Transverse colon (tissue), 4 donors: Measurements from ENCODE around the gene GLB1L2. TPM values are rescaled to one million over a fixed set of nuclear protein-coding genes. Genes with fewer than 3 reads are reported as not detected.

Source experiments
- DNase-seq: peaks from one replicate; pipeline ENCODE4 v3.0.0-alpha.2; 2019
- H3K27ac ChIP-seq, 4 donors: fragments of 200-600 bp; sonication (generic); 2 replicates each; pipeline ENCODE4 v1.5.1; 2016 to 2018; ENCODE audit warnings: inconsistent platforms in 4 of 4
- H3K27me3 ChIP-seq: fragments of 200-600 bp; sonication (generic); 2 replicates; pipeline ENCODE4 v1.5.1; 2017; ENCODE audit warnings: inconsistent platforms
- H3K36me3 ChIP-seq, 4 donors: fragments of 200-600 bp; sonication (generic); 2 replicates each; pipeline ENCODE4 v1.5.1; 2017 to 2019; ENCODE audit warnings: inconsistent platforms in 4 of 4
- H3K4me1 ChIP-seq, 4 donors: fragments of 200-600 bp; sonication (generic); 2 replicates each; pipeline ENCODE4 v1.5.1; 2017 to 2020; ENCODE audit warnings: inconsistent platforms in 4 of 4
- H3K4me3 ChIP-seq, 4 donors: fragments of 200-600 bp; sonication (generic); 1 replicate in 1 of 4; 2 replicates in 3 of 4; pipeline versions ENCODE4 v1.5.1 to v1.6.1; 2017 to 2019; ENCODE audit warnings: inconsistent platforms in 4 of 4
- H3K9me3 ChIP-seq, 2 donors: fragments of 200-600 bp; sonication (generic); 2 replicates each; pipeline ENCODE4 v1.5.1; 2017 to 2019; ENCODE audit warnings: inconsistent platforms in 2 of 2
- EP300 ChIP-seq: sonication (generic); formaldehyde crosslinking; IDR thresholded peaks from one replicate; pipeline ENCODE4 v1.6.1; 2017; ENCODE audit warnings: antibody characterized with exemption, low read depth
- POLR2A ChIP-seq: fragments of 450-650 bp; IDR thresholded peaks from one replicate; pipeline ENCODE4 v1.6.1; 2016; ENCODE audit warnings: antibody characterized with exemption, mild to moderate bottlenecking, moderate library complexity
- POLR2AphosphoS5 ChIP-seq, 3 donors: sonication (generic); formaldehyde crosslinking; IDR thresholded peaks; one replicate each; pipeline ENCODE4 v1.6.1; 2016; ENCODE audit warnings: antibody characterized with exemption in 3 of 3
- WGBS, 2 donors: methylation state at CpG; one replicate each; pipeline ENCODE4 v1.1.5; 2018; ENCODE audit warnings: low coverage in 1 of 2; 5-methylcytosine and 5-hydroxymethylcytosine counted together
- in situ Hi-C, 4 donors: fragments of 200-750 bp; cut with MboI; loops; one replicate each; pipeline versions ENCODE4 v1.15.0 to v1.15.1; 2017; ENCODE audit warnings: low sequenced_read_pairs in 3 of 4, low pct_ligation_motif_present in 1 of 4, low pct_unique_long_range_greater_than_20kb in 1 of 4
- intact Hi-C: fragments of 100-400 bp; cut with DNase I; formaldehyde crosslinking; loops from one replicate; pipeline ENCODE4 v1.15.1; 2023; ENCODE audit warnings: low total_unique reads
- total RNA-seq, 4 donors: library from RNA; depleted of rRNA; stranded (reverse); fragments of >200 nt; gene quantifications; one replicate each; pipeline ENCODE4 v1.1.0, GENCODE V29; 2016
- TF ChIP-seq, protein P1 (sequence below), 5 experiments: fragments of 200-600 bp in 3 of 5; fragments of 450-650 bp in 2 of 5; sonication (generic) in 3 of 5; IDR thresholded peaks; 1 replicate in 2 of 5; 2 replicates in 3 of 5; pipeline ENCODE4 v1.5.1; 2016 to 2017; ENCODE audit warnings: antibody characterized with exemption in 5 of 5, inconsistent platforms in 3 of 5, mild to moderate bottlenecking in 2 of 5, moderate library complexity in 1 of 5

The GLB1L2 gene
- total RNA-seq, 4 donors from 2014 or later: 26.2 to 39.5 (median 35.3) TPM

DNA sequence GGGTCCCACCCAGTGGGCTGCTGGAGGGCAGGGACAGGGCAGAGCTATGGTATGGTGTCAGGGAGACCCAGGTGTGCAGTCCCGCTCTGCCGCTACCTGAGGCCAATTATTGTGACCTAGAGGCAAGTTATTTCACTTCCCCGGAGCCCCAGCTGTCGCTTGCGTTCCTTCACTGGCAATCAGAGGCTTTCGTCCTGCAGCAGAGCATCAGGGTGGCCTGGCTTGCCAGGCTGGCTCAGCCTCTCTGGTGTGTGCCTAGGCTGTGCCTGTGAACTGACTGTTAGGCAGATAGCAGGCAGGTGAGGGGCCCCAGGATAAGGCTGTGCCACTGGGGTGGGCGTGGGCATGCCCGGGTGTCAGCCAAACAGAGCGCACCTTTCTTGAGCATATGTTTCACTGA lies 31.4 kb downstream of the GLB1L2 start:
- no peak for DNase-seq
- H3K36me3 ChIP-seq: no peaks in the 10 kb centered on the region
- no peak for TF ChIP-seq EP300
- no peak for TF ChIP-seq POLR2AphosphoS5 (IDR thresholded peaks at IDR 0.05)
- no peak for TF ChIP-seq POLR2A
- TF ChIP-seq, protein P1, sequence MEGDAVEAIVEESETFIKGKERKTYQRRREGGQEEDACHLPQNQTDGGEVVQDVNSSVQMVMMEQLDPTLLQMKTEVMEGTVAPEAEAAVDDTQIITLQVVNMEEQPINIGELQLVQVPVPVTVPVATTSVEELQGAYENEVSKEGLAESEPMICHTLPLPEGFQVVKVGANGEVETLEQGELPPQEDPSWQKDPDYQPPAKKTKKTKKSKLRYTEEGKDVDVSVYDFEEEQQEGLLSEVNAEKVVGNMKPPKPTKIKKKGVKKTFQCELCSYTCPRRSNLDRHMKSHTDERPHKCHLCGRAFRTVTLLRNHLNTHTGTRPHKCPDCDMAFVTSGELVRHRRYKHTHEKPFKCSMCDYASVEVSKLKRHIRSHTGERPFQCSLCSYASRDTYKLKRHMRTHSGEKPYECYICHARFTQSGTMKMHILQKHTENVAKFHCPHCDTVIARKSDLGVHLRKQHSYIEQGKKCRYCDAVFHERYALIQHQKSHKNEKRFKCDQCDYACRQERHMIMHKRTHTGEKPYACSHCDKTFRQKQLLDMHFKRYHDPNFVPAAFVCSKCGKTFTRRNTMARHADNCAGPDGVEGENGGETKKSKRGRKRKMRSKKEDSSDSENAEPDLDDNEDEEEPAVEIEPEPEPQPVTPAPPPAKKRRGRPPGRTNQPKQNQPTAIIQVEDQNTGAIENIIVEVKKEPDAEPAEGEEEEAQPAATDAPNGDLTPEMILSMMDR (IDR thresholded peaks at IDR 0.05): no peak

DNA sequence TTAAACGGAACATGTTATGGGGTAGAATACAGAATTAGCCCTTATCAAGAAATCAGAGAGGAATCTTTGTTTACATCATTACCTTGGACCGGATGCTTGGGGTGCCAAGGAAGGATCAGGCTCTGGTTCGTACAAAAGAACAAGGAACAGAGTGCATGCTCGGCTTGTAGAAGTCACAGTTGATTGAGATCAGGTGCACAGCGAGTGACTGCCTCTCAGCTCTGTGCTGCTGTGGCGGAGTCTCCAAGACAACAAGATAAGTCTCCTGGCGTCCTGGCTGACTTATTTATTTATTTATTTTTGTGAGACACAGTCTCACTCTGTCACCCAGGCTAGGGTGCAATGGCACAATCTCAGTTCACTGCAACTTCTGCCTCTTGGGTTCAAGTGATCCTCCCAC lies 31.8 kb downstream of the GLB1L2 start:
- WGBS, 2 donors: 77% methylated on average over 7 of the region's 7 CpGs; no CpG with 5 or more reads in 1 of the 2 donors
- Histone ChIP-seq H3K9me3 (no peaks in the 10 kb centered on the region), H3K36me3 (no peaks in the 10 kb centered on the region), H3K4me1 (peaks cover 0 to 7% (median 3%) of the 10 kb centered on the region in 4 donors), H3K4me3 (no peak overlapping the region), H3K27me3 (no peaks in the 10 kb centered on the region), H3K27ac (no peak overlapping the region)
- no peak for DNase-seq
- in situ Hi-C loops: no loop called here
- intact Hi-C loops: loop anchor here (5.0 kb wide), 1 partner anchor 296 kb away; the partner anchor contains the start of gene JAM3
- TF ChIP-seq POLR2AphosphoS5 (IDR thresholded peaks at IDR 0.05) (no peak), POLR2A (no peak), EP300 (no peak)
- TF ChIP-seq, protein P1 (IDR thresholded peaks at IDR 0.05): no peak

More for the DNA sequence above, 31.4 kb downstream of the GLB1L2 start:
- intact Hi-C loops: loop anchor here (5.0 kb wide), 1 partner anchor 296 kb away; the partner anchor contains the start of gene JAM3
- in situ Hi-C loops: no loop called here
- Histone ChIP-seq H3K9me3 (no peaks in the 10 kb centered on the region), H3K4me3 (no peak overlapping the region), H3K27ac (no peak overlapping the region), H3K4me1 (peaks cover 0 to 7% (median 3%) of the 10 kb centered on the region in 4 donors), H3K27me3 (no peaks in the 10 kb centered on the region)
- 91% methylated on average over 9 of the region's 9 CpGs; no CpG with 5 or more reads in 1 of the 2 donors for WGBS, 2 donors

DNA sequence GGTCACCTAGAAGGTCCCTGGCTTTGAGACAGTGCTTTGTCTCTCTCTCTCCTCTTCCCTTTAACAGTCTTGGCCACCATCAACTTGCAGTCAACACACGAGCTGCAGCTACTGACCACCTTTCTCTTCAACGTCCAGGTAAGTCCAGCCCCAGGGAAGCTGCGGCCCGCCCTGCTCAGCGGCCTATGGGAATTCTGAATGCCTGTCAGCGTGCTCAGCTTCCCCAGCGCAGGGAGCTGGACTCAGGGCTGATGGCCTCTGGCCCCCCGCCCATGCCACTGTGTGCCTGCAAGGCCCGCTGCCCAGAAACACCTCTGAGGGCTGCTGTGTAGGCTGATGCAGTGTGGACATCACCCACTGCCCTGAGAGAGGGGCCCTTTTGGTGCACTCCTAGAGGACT lies 32.5 kb downstream of the GLB1L2 start:
- 86% methylated on average over 7 of the region's 9 CpGs; no CpG with 5 or more reads in 1 of the 2 donors for WGBS, 2 donors
- intact Hi-C loops: loop anchor here (5.0 kb wide), 1 partner anchor 297 kb away; the partner anchor contains the start of gene JAM3
- Histone ChIP-seq H3K27ac (no peak overlapping the region), H3K4me3 (no peak overlapping the region), H3K27me3 (no peaks in the 10 kb centered on the region), H3K9me3 (no peaks in the 10 kb centered on the region), H3K4me1 (peaks cover 0 to 7% (median 3%) of the 10 kb centered on the region in 4 donors), H3K36me3 (no peaks in the 10 kb centered on the region)
- TF ChIP-seq, protein P1 (IDR thresholded peaks at IDR 0.05): no peak
- no peak for TF ChIP-seq POLR2AphosphoS5 (IDR thresholded peaks at IDR 0.05)
- no peak for TF ChIP-seq POLR2A
- TF ChIP-seq EP300: no peak
- in situ Hi-C loops: no loop called here
- DNase-seq: no peak

DNA sequence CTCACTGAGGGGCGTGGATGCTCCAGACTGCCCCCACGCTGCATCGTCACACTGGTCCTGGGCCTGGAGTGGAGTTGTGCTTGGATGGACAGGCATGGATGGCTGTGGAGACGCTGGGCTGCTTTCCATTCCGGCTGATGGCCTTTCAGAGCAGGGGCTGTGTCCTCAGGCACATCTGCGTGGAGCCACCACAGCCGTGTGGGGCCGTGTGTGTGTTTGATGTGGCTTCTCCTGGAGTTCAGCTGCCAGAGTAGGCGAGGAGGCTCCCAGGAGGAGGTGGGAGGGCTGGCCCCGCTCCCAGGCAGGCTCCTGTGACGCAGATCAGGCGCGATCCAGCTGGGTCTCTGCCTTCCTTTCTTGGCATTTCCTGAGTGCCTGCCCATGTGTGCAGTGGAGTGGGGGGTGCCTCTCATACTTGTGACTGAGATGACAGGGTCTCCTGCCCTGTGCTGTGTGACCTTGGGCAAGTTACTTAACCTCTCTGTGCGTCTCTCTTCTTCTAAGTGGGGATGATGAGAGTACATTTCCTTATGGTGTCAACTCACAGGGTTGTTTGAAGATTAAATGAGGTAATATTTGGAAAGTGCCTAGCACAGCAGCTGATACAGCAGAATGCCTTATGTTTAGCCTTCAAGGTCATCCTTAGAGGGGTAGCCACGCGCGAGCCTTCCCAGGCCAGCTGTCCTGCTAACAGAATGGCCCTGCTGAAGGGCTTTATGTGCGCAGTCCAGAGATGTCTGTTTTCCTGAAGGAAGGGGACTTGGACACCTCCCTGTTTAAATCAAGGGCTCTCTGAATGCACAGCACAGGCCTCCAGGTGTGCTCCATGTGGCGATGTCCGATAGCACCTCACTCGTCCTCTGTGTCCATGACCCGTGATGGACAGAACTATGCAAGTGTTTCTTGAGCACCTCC lies 33.5 kb downstream of the GLB1L2 start:
- TF ChIP-seq, protein P1 (IDR thresholded peaks at IDR 0.05): no peak
- no peak for TF ChIP-seq POLR2AphosphoS5 (IDR thresholded peaks at IDR 0.05)
- TF ChIP-seq POLR2A: no peak
- no peak for TF ChIP-seq EP300
- Histone ChIP-seq H3K4me3 (no peak overlapping the region), H3K27ac (no peak overlapping the region), H3K36me3 (no peaks in the 10 kb centered on the region), H3K9me3 (no peaks in the 10 kb centered on the region), H3K27me3 (no peaks in the 10 kb centered on the region), H3K4me1 (peaks cover 0 to 3% (median 1%) of the 10 kb centered on the region in 4 donors)
- intact Hi-C loops: no loop called here
- in situ Hi-C loops: no loop called here
- no peak for DNase-seq
- 72 to 94% methylated on average over 3 to 21 of the region's 22 CpGs for WGBS, 2 donors
